Mucosa of descending colon (tissue), 3 donors: ENCODE measurements around the gene CLTCL1. TPM values are rescaled to one million over a fixed set of nuclear protein-coding genes. Genes with fewer than 3 reads are reported as not detected.

Source experiments
- ATAC-seq: fragments of 200-7000 bp; cut with Tn5 transposase; one replicate; pipeline ENCODE4 v1.9.1; 2020; ENCODE audit warnings: mild to moderate bottlenecking, moderate library complexity
- DNase-seq, 3 donors: peaks; one replicate each; pipeline ENCODE4 v3.0.0-alpha.2; 2020
- H3K36me3 ChIP-seq: fragments of 200-600 bp; one replicate; pipeline ENCODE4 v1.8.0; 2021; ENCODE audit warnings: low read depth, mild to moderate bottlenecking
- H3K4me1 ChIP-seq: fragments of 200-600 bp; one replicate; pipeline ENCODE4 v1.8.0; 2021; ENCODE audit warnings: low read depth, mild to moderate bottlenecking
- H3K4me3 ChIP-seq: fragments of 200-600 bp; one replicate; pipeline ENCODE4 v1.8.0; 2021; ENCODE audit warnings: mild to moderate bottlenecking
- H3K9me3 ChIP-seq: fragments of 200-600 bp; one replicate; pipeline ENCODE4 v1.8.0; 2021; ENCODE audit warnings: mild to moderate bottlenecking
- intact Hi-C, 2 donors: fragments of 100-400 bp; cut with DNase I in 1 of 2; cut with micrococcal nuclease in 1 of 2; formaldehyde crosslinking; loops; one replicate each; pipeline versions ENCODE4 v1.11.0 to v1.11.1; 2022; cut with DNase I, micrococcal nuclease
- total RNA-seq, 3 donors: library from RNA; stranded (reverse); fragmentation: NEBNext Ultra II Directional in 2 of 3; extraction: Animal tissue kit (Norgen Biotek cat#: 25700) in 2 of 3; gene quantifications; one replicate each; pipeline versions ENCODE4 v1.2.1 to v1.2.4, GENCODE V29; 2021 to 2023
- TF ChIP-seq, protein P1 (sequence below): fragments of 200-600 bp; IDR thresholded peaks from one replicate; pipeline ENCODE4 v1.8.0; 2022; ENCODE audit warnings: antibody characterized with exemption, mild to moderate bottlenecking
- donor health status: DM: no; HTN: no; CAD: no; lungs with moderate emphysema.
- donor health status: DM: no; HTN: no; CAD: no.
- donor health status: DM: no; HTN: yes; CAD: no.

Gene CLTCL1
- total RNA-seq, 3 donors from 2014 or later = 3.0 to 5.9 (median 5.7) TPM

- Histone ChIP-seq H3K9me3 (no peaks in the 10 kb centered on the region), H3K4me3 (no peak overlapping the region), H3K36me3 (no peaks in the 10 kb centered on the region), H3K4me1 (peaks cover 9% of the 10 kb centered on the region)
- no peak for DNase-seq
- intact Hi-C loops = no loop called here
- TF ChIP-seq, protein P1, sequence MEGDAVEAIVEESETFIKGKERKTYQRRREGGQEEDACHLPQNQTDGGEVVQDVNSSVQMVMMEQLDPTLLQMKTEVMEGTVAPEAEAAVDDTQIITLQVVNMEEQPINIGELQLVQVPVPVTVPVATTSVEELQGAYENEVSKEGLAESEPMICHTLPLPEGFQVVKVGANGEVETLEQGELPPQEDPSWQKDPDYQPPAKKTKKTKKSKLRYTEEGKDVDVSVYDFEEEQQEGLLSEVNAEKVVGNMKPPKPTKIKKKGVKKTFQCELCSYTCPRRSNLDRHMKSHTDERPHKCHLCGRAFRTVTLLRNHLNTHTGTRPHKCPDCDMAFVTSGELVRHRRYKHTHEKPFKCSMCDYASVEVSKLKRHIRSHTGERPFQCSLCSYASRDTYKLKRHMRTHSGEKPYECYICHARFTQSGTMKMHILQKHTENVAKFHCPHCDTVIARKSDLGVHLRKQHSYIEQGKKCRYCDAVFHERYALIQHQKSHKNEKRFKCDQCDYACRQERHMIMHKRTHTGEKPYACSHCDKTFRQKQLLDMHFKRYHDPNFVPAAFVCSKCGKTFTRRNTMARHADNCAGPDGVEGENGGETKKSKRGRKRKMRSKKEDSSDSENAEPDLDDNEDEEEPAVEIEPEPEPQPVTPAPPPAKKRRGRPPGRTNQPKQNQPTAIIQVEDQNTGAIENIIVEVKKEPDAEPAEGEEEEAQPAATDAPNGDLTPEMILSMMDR = no peak
- no peak for ATAC-seq
Measured at GRCh38 chr22:19143212-19143611, 148.3 kb downstream of the CLTCL1 start.

GRCh38 chr22:19142394-19142793 is 149.1 kb downstream of the CLTCL1 start:
- no peaks in the 10 kb centered on the region for H3K9me3 ChIP-seq
- no peak for DNase-seq
- TF ChIP-seq, protein P1 = no peak
- no peak for ATAC-seq
- H3K36me3 ChIP-seq = no peaks in the 10 kb centered on the region
- no peak overlapping the region for H3K4me3 ChIP-seq
- H3K4me1 ChIP-seq = peaks cover 9% of the 10 kb centered on the region
- intact Hi-C loops = no loop called here

DNA sequence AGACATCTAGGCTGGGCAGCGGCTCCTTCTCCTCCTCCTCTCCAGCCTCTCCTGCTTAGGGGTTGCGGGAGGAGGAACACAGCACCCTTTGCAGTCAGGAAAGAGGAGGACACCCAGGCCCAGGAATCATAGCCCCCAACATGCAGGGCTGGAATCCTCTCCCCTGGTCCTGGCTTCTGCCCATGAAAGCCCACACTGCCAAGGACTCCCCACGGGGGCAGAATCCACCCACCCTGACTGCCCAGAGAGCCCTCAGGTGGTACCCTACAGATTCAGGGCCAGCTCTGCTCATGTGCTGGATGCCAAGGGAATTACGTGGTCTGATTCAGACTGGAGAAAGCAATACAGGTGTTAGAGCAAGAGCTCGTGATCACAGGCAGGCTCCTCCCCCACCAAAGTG is 151.5 kb downstream of the CLTCL1 start:
- no peaks in the 10 kb centered on the region for H3K9me3 ChIP-seq
- no peak for DNase-seq
- ATAC-seq = no peak
- TF ChIP-seq, protein P1 = no peak
- H3K4me3 ChIP-seq = no peak overlapping the region
- H3K36me3 ChIP-seq = no peaks in the 10 kb centered on the region
- intact Hi-C loops = no loop called here
- H3K4me1 ChIP-seq = peaks cover 9% of the 10 kb centered on the region

GRCh38 chr22:19139001-19139356 is 152.5 kb downstream of the CLTCL1 start:
- no peak for DNase-seq
- ATAC-seq = no peak
- Histone ChIP-seq H3K4me3 (no peak overlapping the region), H3K36me3 (peaks cover 5% of the 10 kb centered on the region), H3K9me3 (no peaks in the 10 kb centered on the region), H3K4me1 (peaks cover 8% of the 10 kb centered on the region)
- intact Hi-C loops = no loop called here
- TF ChIP-seq, protein P1 = no peak

- H3K36me3 ChIP-seq = peaks cover 5% of the 10 kb centered on the region
- no peaks in the 10 kb centered on the region for H3K9me3 ChIP-seq
- ATAC-seq = no peak
Measured at GRCh38 chr22:19138217-19139000, 153.1 kb downstream of the CLTCL1 start.

More at GRCh38 chr22:19138217-19139000, 153.1 kb downstream of the CLTCL1 start:
- TF ChIP-seq, protein P1 = no peak
- no peak overlapping the region for H3K4me3 ChIP-seq
- DNase-seq = no peak
- intact Hi-C loops = no loop called here
- H3K4me1 ChIP-seq = peaks cover 2% of the 10 kb centered on the region
